K562 (cell line): ENCODE measurements around the gene SCTR. TPM values are rescaled to one million over a fixed set of nuclear protein-coding genes. Genes with fewer than 3 reads are reported as not detected.

Source experiments
- ATAC-seq: fragments of 200-7000 bp; cut with Tn5 transposase; 3 replicates; pipeline ENCODE4 v1.9.1; 2020; ENCODE audit warnings: moderate library complexity
- BruUV-seq: library from RNA; stranded (reverse); fragments of 400-500 nt; replicated peaks from 2 replicates; lab custom pipeline; 2021; lab: Mats Ljungman, UMichigan
- CTCF ChIA-PET: fragments of 300-600 bp; formaldehyde crosslinking; extraction: SDS; loops from one replicate; lab custom pipeline; 2021; ENCODE audit warnings: low intra/inter-chr PET ratio; lab: Yijun Ruan, JAX
- POLR2A ChIA-PET: fragments of 300-600, 350-650 bp; sonication (Branson Sonifier 250); formaldehyde crosslinking; extraction: SDS; loops from one replicate; lab custom pipeline; 2021; ENCODE audit warnings: antibody characterized with exemption, inconsistent platforms; lab: Yijun Ruan, JAX
- DNase-seq, 4 experiments: peaks; one replicate each; pipeline versions ENCODE4 v3.0.0 to v3.0.0-alpha.2; 2011 to 2018; ENCODE audit warnings: low spot score in 3 of 4, mixed read lengths in 3 of 4; ENCODE audit errors: extremely low read depth in 1 of 4
- FAIRE-seq: peaks from 2 replicates; lab custom pipeline; 2011; peaks lifted over from hg19 to GRCh38; lab: Jason Lieb, UNC
- H2AFZ ChIP-seq: 2 replicates; pipeline ENCODE4 v1.6.0; 2011; ENCODE audit warnings: low read depth, low read length, control low read depth, inconsistent platforms
- H3K27ac ChIP-seq: fragments of 200-600 bp; 3 replicates; pipeline ENCODE4 v1.8.0; 2011; ENCODE audit warnings: low read depth, mild to moderate bottlenecking, control low read depth, inconsistent platforms, low read length, moderate library complexity, mixed read lengths; ENCODE audit errors: extremely low read depth
- H3K27me3 ChIP-seq, 2 experiments: fragments of 300-600 bp in 1 of 2; 2 replicates in 1 of 2; 3 replicates in 1 of 2; pipeline versions ENCODE4 v1.6.0 to v1.8.0; 2011; ENCODE audit warnings: inconsistent platforms in 2 of 2, low read length in 2 of 2, mild to moderate bottlenecking in 1 of 2, mixed read lengths in 1 of 2, moderate library complexity in 1 of 2; ENCODE audit not compliant: control insufficient read depth in 2 of 2, insufficient read depth in 2 of 2
- H3K36me3 ChIP-seq: fragments of 300-600 bp; 3 replicates; pipeline ENCODE4 v1.8.0; 2011; ENCODE audit warnings: mild to moderate bottlenecking, low read length, inconsistent platforms; ENCODE audit not compliant: control insufficient read depth, insufficient read depth
- H3K4me1 ChIP-seq, 2 experiments: fragments of 200-600 bp in 1 of 2; replicated peaks in 1 of 2; 2 replicates in 1 of 2; 3 replicates in 1 of 2; pipeline versions ENCODE4 v1.5.1 to v1.8.0; 2011; ENCODE audit warnings: inconsistent platforms in 2 of 2, low read length in 2 of 2, mild to moderate bottlenecking in 1 of 2, mixed read lengths in 1 of 2, moderate library complexity in 1 of 2; ENCODE audit not compliant: control insufficient read depth in 2 of 2, insufficient read depth in 2 of 2
- H3K4me2 ChIP-seq: 2 replicates; pipeline ENCODE4 v1.6.1; 2011; ENCODE audit warnings: low read length, control low read depth, inconsistent platforms, mixed read lengths; ENCODE audit not compliant: insufficient read depth
- H3K4me3 ChIP-seq: fragments of 200-600 bp; sonication (generic), shearing (Covaris generic); 2 replicates; pipeline ENCODE4 v1.5.1; 2016; ENCODE audit warnings: control low read depth, inconsistent platforms
- H3K79me2 ChIP-seq: fragments of 200-600 bp; 3 replicates; pipeline ENCODE4 v1.8.0; 2011; ENCODE audit warnings: low read length, inconsistent platforms; ENCODE audit not compliant: control insufficient read depth, insufficient read depth
- H3K9ac ChIP-seq, 2 experiments: 2 replicates each; pipeline versions ENCODE4 v1.6.0 to v1.6.1; 2011; ENCODE audit warnings: low read depth in 2 of 2, low read length in 2 of 2, control low read depth in 1 of 2, inconsistent platforms in 1 of 2, mild to moderate bottlenecking in 1 of 2, mixed read lengths in 1 of 2; ENCODE audit not compliant: insufficient read depth in 1 of 2
- H3K9me1 ChIP-seq: one replicate; pipeline ENCODE4 v1.6.0; 2011; ENCODE audit warnings: inconsistent platforms, mild to moderate bottlenecking, low read length, moderate library complexity; ENCODE audit not compliant: control insufficient read depth, insufficient read depth
- H3K9me3 ChIP-seq: replicated peaks from 2 replicates; pipeline ENCODE4 v1.5.1; 2011; ENCODE audit warnings: low read depth, low read length, inconsistent platforms; ENCODE audit not compliant: control insufficient read depth, insufficient read depth
- H4K20me1 ChIP-seq: replicated peaks from 2 replicates; pipeline ENCODE4 v1.6.1; 2011; ENCODE audit warnings: low read length, inconsistent platforms, mixed read lengths; ENCODE audit not compliant: control insufficient read depth, insufficient read depth
- BCOR ChIP-seq: fragments of 450-650 bp; IDR thresholded peaks from 2 replicates; pipeline ENCODE4 v1.6.1; 2016
- BHLHE40 ChIP-seq: IDR thresholded peaks from 2 replicates; pipeline ENCODE4 v1.6.1; 2011; ENCODE audit warnings: low read length, improper control_type of control experiment
- CTCF ChIP-seq, 3 experiments: IDR thresholded peaks in 2 of 3; conservative IDR thresholded peaks in 1 of 3; 2 replicates each; pipeline ENCODE4 v1.5.1; 2011 to 2012; ENCODE audit warnings: low read length in 3 of 3, mild to moderate bottlenecking in 3 of 3, control low read depth in 2 of 3, improper control_type of control experiment in 1 of 3, inconsistent platforms in 1 of 3, low read depth in 1 of 3, mixed read lengths in 1 of 3, moderate library complexity in 1 of 3; ENCODE audit not compliant: insufficient read depth in 2 of 3
- E2F3 ChIP-seq: fragments of 250-450 bp; sonication (Bioruptor Pico); IDR thresholded peaks from 2 replicates; pipeline ENCODE4 v1.4.0; 2020; ENCODE audit warnings: mild to moderate bottlenecking
- GTF2F1 ChIP-seq: IDR thresholded peaks from 2 replicates; pipeline ENCODE4 v1.6.1; 2011; ENCODE audit warnings: low read depth, low read length, improper control_type of control experiment
- RAD21 ChIP-seq, 2 experiments: fragments of 250-450 bp in 1 of 2; fragments of 450-650 bp in 1 of 2; sonication (Bioruptor Pico) in 1 of 2; formaldehyde crosslinking in 1 of 2; IDR thresholded peaks in 1 of 2; conservative IDR thresholded peaks in 1 of 2; 2 replicates each; pipeline versions ENCODE4 v1.4.0 to v1.8.0; 2020 to 2022; ENCODE audit warnings: mild to moderate bottlenecking in 2 of 2, moderate library complexity in 1 of 2
- RCOR1 ChIP-seq, 2 experiments: IDR thresholded peaks; 2 replicates each; pipeline ENCODE4 v1.6.1; 2012; ENCODE audit warnings: low read depth in 2 of 2, low read length in 2 of 2, borderline replicate concordance in 1 of 2, improper control_type of control experiment in 1 of 2
- TFAP4 ChIP-seq: sonication (generic); formaldehyde crosslinking; IDR thresholded peaks from 2 replicates; pipeline ENCODE4 v1.8.0; 2022; ENCODE audit warnings: missing genetic modification reagents, mild to moderate bottlenecking, moderate library complexity, borderline replicate concordance
- ZFP36 ChIP-seq: fragments of 150-350 bp; IDR thresholded peaks from 2 replicates; pipeline ENCODE4 v1.6.1; 2018; ENCODE audit warnings: low read length, low read depth; ENCODE audit not compliant: partially characterized antibody
- ZNF263 ChIP-seq: sonication (generic); formaldehyde crosslinking; IDR thresholded peaks from 2 replicates; pipeline ENCODE4 v1.8.0; 2022; ENCODE audit warnings: mild to moderate bottlenecking, missing genetic modification reagents, borderline replicate concordance
- WGBS: fragments of 100-300 bp; shearing (Covaris generic); methylation state at CpG from one replicate; pipeline ENCODE4 v1.1.6; 2016; ENCODE audit warnings: low coverage, mixed read lengths; ENCODE audit not compliant: insufficient coverage; ENCODE audit errors: missing lambda C conversion rate; 5-methylcytosine and 5-hydroxymethylcytosine counted together
- in situ Hi-C: fragments of 300-500 bp; cut with MboI; formaldehyde crosslinking; loops from 4 replicates; pipeline ENCODE4 v1.15.0; 2018; ENCODE audit warnings: inconsistent platforms, mixed read lengths
- intact Hi-C: fragments of 100-400 bp; cut with micrococcal nuclease; formaldehyde crosslinking; loops from 2 replicates; pipeline ENCODE4 v1.14.2; 2022
- polyA plus RNA-seq, 8 experiments: library from polyadenylated mRNA; depleted of rRNA in 4 of 8; stranded (reverse) in 5 of 8; unstranded in 3 of 8; fragments of >200 nt; fragmentation: Nextera tagmentation in 2 of 8; fragmentation: Illumina TruSeq in 1 of 8; extraction: Ambion mirVana in 2 of 8; extraction: Trizol in 1 of 8; gene quantifications; 2 replicates each; pipeline versions ENCODE4 v1.2.1 to v1.2.3, GENCODE V29; 2011 to 2014; ENCODE audit warnings: inconsistent platforms in 1 of 8, missing spikeins in 1 of 8
- total RNA-seq, 7 experiments: library from RNA; depleted of rRNA in 6 of 7; stranded (reverse); fragments of >200 nt in 6 of 7; fragmentation: Illumina TruSeq in 2 of 7; extraction: Trizol in 2 of 7; gene quantifications; 2 replicates each; pipeline versions ENCODE4 v1.2.1 to v1.2.3, GENCODE V29; 2011 to 2021; ENCODE audit warnings: low replicate concordance in 1 of 7

SCTR gene
- total and polyA plus RNA-seq, 9 of the 15 experiments (the other 6 are each of a cell fraction or from before 2014, with no cell fraction given) = not detected

- ATAC-seq (peak; percentile 45), DNase-seq (peak in 3 of 4 experiments; percentile 22 to 38 (median 24)), FAIRE-seq (no peak)
- Histone ChIP-seq H3K27me3 (peaks cover 2 to 70% of the 10 kb centered on the region in 2 experiments; a peak in 3 of 5 replicates), H3K27ac (no peak overlapping the region), H2AFZ (no peak overlapping the region), H3K4me2 (no peak overlapping the region), H3K4me3 (no peak overlapping the region), H3K4me1 (peaks cover 4 to 9% of the 10 kb centered on the region in 2 experiments; a peak in 3 of 5 replicates), H3K9me1 (no peaks in the 10 kb centered on the region), H4K20me1 (peaks cover 9% of the 10 kb centered on the region; the same call in 1 of the 2 replicates), H3K9me3 (no peaks in the 10 kb centered on the region)
- CTCF ChIA-PET = no interaction called here
- 12% methylated on average over 9 of the region's 11 CpGs for WGBS
- TF ChIP-seq BCOR = no peak
- peak; percentile 5; the same call in 1 of the 2 replicates for TF ChIP-seq BHLHE40
- peak; percentile 76 for TF ChIP-seq ZFP36
- TF ChIP-seq GTF2F1 = no peak
- TF ChIP-seq ZNF263 (CRISPR knock-in tag) = 0 out of 2 replicates have a peak, but pooled peaks have one; percentile 49
- TF ChIP-seq E2F3 (CRISPR knock-in tag) = 0 out of 2 replicates have a peak, but pooled peaks have one; percentile 18
- 0 out of 4 replicates have a peak, but pooled peaks of 1 of the 2 experiments have one; percentile 41 for TF ChIP-seq RCOR1 (IDR thresholded peaks at IDR 0.05; ENCODE audit: borderline replicate concordance in 1 of 2, low read depth in 2 of 2, low read length in 2 of 2)
- peak; percentile 12 to 16; a peak in 2 of 4 replicates for TF ChIP-seq RAD21 (CRISPR knock-in tag; conservative IDR thresholded peaks at IDR 0.05 in 1 of 2, IDR thresholded peaks at IDR 0.05 in 1 of 2)
- TF ChIP-seq TFAP4 (CRISPR knock-in tag) = peak; percentile 74; the same call in 1 of the 2 replicates
- peak in 1 of 3 experiments; percentile 4; a peak in 1 of 6 replicates for TF ChIP-seq CTCF (IDR thresholded peaks at IDR 0.05 in 2 of 3, conservative IDR thresholded peaks at IDR 0.05 in 1 of 3; ENCODE audit: insufficient read depth in 2 of 3, low read depth in 1 of 3, low read length in 3 of 3)
- TF ChIP-seq, all 486 proteins: peak for 8
- POLR2A ChIA-PET = interaction anchor here (0.6 to 1.5 kb wide), 2 partner anchors 9 to 43 kb away, joined by 3 to 5 read pairs; no protein-coding TSS in a partner anchor
- BruUV-seq = no TSS peak
- in situ Hi-C loops (no loop called here), intact Hi-C loops (no loop called here)
- H3K36me3 ChIP-seq = no peaks in the 10 kb centered on the region
- H3K9ac ChIP-seq = peak overlapping the region in 1 of 2 experiments; percentile 74; a peak in 1 of 4 replicates
- no peaks in the 10 kb centered on the region for H3K79me2 ChIP-seq
Observed at GRCh38 chr2:119480718-119481142, 43.6 kb downstream of the SCTR start.
